GM23338 (cell line): Measurements from ENCODE around the gene CRKL. TPM values are rescaled to one million over a fixed set of nuclear protein-coding genes. Genes with fewer than 3 reads are reported as not detected.

Source experiments
- ATAC-seq: fragments of 200-7000 bp; cut with Tn5 transposase; 3 replicates; pipeline ENCODE4 v1.9.1; 2020
- DNase-seq: peaks from one replicate; pipeline ENCODE4 v3.0.0-alpha.2; 2015; ENCODE audit warnings: low spot score
- H2AFZ ChIP-seq: fragments of 200-600 bp; sonication (generic); 2 replicates; pipeline ENCODE4 v1.8.0; 2016; ENCODE audit warnings: antibody characterized with exemption, mild to moderate bottlenecking, moderate library complexity
- H3F3A ChIP-seq: fragments of 200-600 bp; sonication (generic); replicated peaks from 2 replicates; pipeline ENCODE4 v1.8.0; 2017; ENCODE audit warnings: antibody characterized with exemption, mixed run types, low read depth
- H3K27ac ChIP-seq: fragments of 200-600 bp; sonication (generic); 2 replicates; pipeline ENCODE4 v1.6.1; 2016; ENCODE audit warnings: low read depth
- H3K27me3 ChIP-seq: fragments of 200-600 bp; sonication (generic); 2 replicates; pipeline ENCODE4 v1.8.0; 2016; ENCODE audit warnings: mild to moderate bottlenecking, mixed run types, moderate library complexity; ENCODE audit not compliant: insufficient read depth
- H3K36me3 ChIP-seq: fragments of 200-600 bp; sonication (generic); 2 replicates; pipeline ENCODE4 v1.8.0; 2016; ENCODE audit warnings: mild to moderate bottlenecking; ENCODE audit not compliant: insufficient read depth
- H3K4me1 ChIP-seq: fragments of 200-600 bp; sonication (generic); 2 replicates; pipeline ENCODE4 v1.8.0; 2016; ENCODE audit warnings: mild to moderate bottlenecking, moderate library complexity; ENCODE audit not compliant: insufficient read depth
- H3K4me2 ChIP-seq: fragments of 200-600 bp; sonication (generic); 2 replicates; pipeline ENCODE4 v1.7.1; 2017; ENCODE audit warnings: mixed run types
- H3K4me3 ChIP-seq: fragments of 200-600 bp; sonication (generic); 2 replicates; pipeline ENCODE4 v1.6.1; 2016; ENCODE audit warnings: mixed run types
- H3K79me2 ChIP-seq: fragments of 200-600 bp; sonication (generic); replicated peaks from 2 replicates; pipeline ENCODE4 v1.8.0; 2017; ENCODE audit warnings: mild to moderate bottlenecking; ENCODE audit not compliant: insufficient read depth
- H3K9me2 ChIP-seq: fragments of 200-600 bp; sonication (generic); 2 replicates; pipeline ENCODE4 v1.8.0; 2017; ENCODE audit not compliant: insufficient read depth
- H4K20me1 ChIP-seq: fragments of 200-600 bp; sonication (generic); replicated peaks from 2 replicates; pipeline ENCODE4 v1.8.0; 2017; ENCODE audit warnings: mild to moderate bottlenecking; ENCODE audit not compliant: insufficient read depth
- H3K27ac Mint-ChIP-seq: 2 replicates; pipeline ENCODE4 v1.8.0; 2020; ENCODE audit warnings: inconsistent platforms, mild to moderate bottlenecking, moderate library complexity, mixed read lengths
- H3K27me3 Mint-ChIP-seq: 3 replicates; pipeline ENCODE4 v1.8.0; 2022; ENCODE audit warnings: low read depth, mild to moderate bottlenecking, moderate library complexity, mixed read lengths, inconsistent platforms; ENCODE audit not compliant: insufficient read depth, poor library complexity
- H3K36me3 Mint-ChIP-seq: 3 replicates; pipeline ENCODE4 v1.8.0; 2021; ENCODE audit warnings: low read depth, mild to moderate bottlenecking, inconsistent platforms, moderate library complexity, mixed read lengths
- H3K4me1 Mint-ChIP-seq: 3 replicates; pipeline ENCODE4 v1.8.0; 2020; ENCODE audit warnings: mild to moderate bottlenecking, inconsistent platforms, mixed read lengths
- H3K4me3 Mint-ChIP-seq: 3 replicates; pipeline ENCODE4 v1.8.0; 2021; ENCODE audit warnings: moderate library complexity, mild to moderate bottlenecking, inconsistent platforms, mixed read lengths
- H3K9me3 Mint-ChIP-seq: 3 replicates; pipeline ENCODE4 v1.8.0; 2020; ENCODE audit warnings: moderate library complexity, mild to moderate bottlenecking, inconsistent platforms, mixed read lengths
- CREB1 ChIP-seq: fragments of 250-450 bp; sonication (Bioruptor Pico); IDR thresholded peaks from 2 replicates; pipeline ENCODE4 v1.5.0; 2020; ENCODE audit warnings: low read depth, mild to moderate bottlenecking, moderate library complexity
- CTCF ChIP-seq, 2 experiments: fragments of 200-600 bp in 1 of 2; sonication (generic) in 1 of 2; conservative IDR thresholded peaks; 2 replicates each; pipeline versions ENCODE4 v1.5.1 to v1.6.1; 2016 to 2017; ENCODE audit warnings: antibody characterized with exemption in 2 of 2, low read depth in 2 of 2, mild to moderate bottlenecking in 2 of 2, moderate library complexity in 1 of 2
- EZH2 ChIP-seq: fragments of 200-600 bp; sonication (generic); IDR thresholded peaks from one replicate; pipeline ENCODE4 v1.8.0; 2017; ENCODE audit warnings: antibody characterized with exemption, mild to moderate bottlenecking, low read depth; ENCODE audit not compliant: unreplicated experiment
- EZH2phosphoT487 ChIP-seq: fragments of 200-600 bp; sonication (generic); IDR thresholded peaks from one replicate; pipeline ENCODE4 v1.8.1; 2018; ENCODE audit warnings: antibody characterized with exemption; ENCODE audit not compliant: unreplicated experiment
- JUNB ChIP-seq: IDR thresholded peaks from one replicate; pipeline ENCODE4 v1.6.1; 2016; ENCODE audit warnings: antibody characterized with exemption; ENCODE audit not compliant: unreplicated experiment
- NANOG ChIP-seq: IDR thresholded peaks from 2 replicates; pipeline ENCODE4 v1.6.1; 2016; ENCODE audit warnings: antibody characterized with exemption, borderline replicate concordance
- POLR2AphosphoS5 ChIP-seq: IDR thresholded peaks from 2 replicates; pipeline ENCODE4 v1.6.1; 2016; ENCODE audit warnings: antibody characterized with exemption, low read depth
- STAT1 ChIP-seq: IDR thresholded peaks from one replicate; pipeline ENCODE4 v1.6.1; 2016; ENCODE audit warnings: antibody characterized with exemption; ENCODE audit not compliant: unreplicated experiment
- ZNF114 ChIP-seq: fragments of 250-450 bp; sonication (Bioruptor Pico); IDR thresholded peaks from 2 replicates; pipeline ENCODE4 v1.5.0; 2020; ENCODE audit warnings: mild to moderate bottlenecking, moderate library complexity
- ZNF331 ChIP-seq: fragments of 250-450 bp; sonication (Bioruptor Pico); IDR thresholded peaks from 2 replicates; pipeline ENCODE4 v1.5.0; 2020; ENCODE audit warnings: low read depth, mild to moderate bottlenecking, moderate library complexity
- polyA plus RNA-seq: library from polyadenylated mRNA; unstranded; fragments of >200 nt; fragmentation: Nextera tagmentation; extraction: Ambion mirVana; gene quantifications from 2 replicates; pipeline ENCODE4 v1.2.1, GENCODE V29; 2016
- total RNA-seq: library from RNA; depleted of rRNA; stranded (reverse); fragments of >200 nt; shearing (Covaris generic); gene quantifications from 2 replicates; pipeline ENCODE4 v1.2.3, GENCODE V29; 2014
- TF ChIP-seq, protein P1 (sequence below): IDR thresholded peaks from one replicate; pipeline ENCODE4 v1.6.1; 2018; ENCODE audit warnings: antibody characterized with exemption; ENCODE audit not compliant: unreplicated experiment
- TF ChIP-seq, protein P2 (sequence below): fragments of 250-450 bp; sonication (Bioruptor Pico); IDR thresholded peaks from 2 replicates; pipeline ENCODE4 v1.5.0; 2020; ENCODE audit warnings: mild to moderate bottlenecking, moderate library complexity
- TF ChIP-seq, protein P3 (sequence below): IDR thresholded peaks from 2 replicates; pipeline ENCODE4 v1.6.1; 2016; ENCODE audit warnings: antibody characterized with exemption

Gene CRKL
- total and polyA plus RNA-seq, 2 experiments from 2014 or later, result 39.5 to 104 TPM

DNA sequence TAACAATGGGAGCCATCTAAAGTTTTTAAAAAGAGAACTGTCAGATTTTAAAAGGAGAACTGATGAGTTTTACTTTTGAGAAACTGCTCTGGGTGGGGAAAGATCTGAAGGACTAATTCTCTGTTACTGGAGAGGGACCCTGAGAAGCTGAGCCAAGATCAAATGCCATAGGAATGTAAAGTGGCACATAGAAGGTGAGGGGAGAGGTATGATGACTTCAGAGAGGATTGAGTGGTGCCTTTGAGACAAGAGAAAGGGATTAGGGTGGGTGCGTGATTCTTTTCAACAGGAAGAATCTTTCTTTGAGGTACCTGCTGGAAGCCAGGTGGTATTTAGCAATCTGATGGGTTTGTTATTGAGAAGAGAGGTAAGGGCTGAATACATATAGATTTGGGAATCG is 9.0 kb downstream of the CRKL start (continued):
- no peak for TF ChIP-seq CREB1 (CRISPR knock-in tag)
- TF ChIP-seq STAT1, result no peak

DNA sequence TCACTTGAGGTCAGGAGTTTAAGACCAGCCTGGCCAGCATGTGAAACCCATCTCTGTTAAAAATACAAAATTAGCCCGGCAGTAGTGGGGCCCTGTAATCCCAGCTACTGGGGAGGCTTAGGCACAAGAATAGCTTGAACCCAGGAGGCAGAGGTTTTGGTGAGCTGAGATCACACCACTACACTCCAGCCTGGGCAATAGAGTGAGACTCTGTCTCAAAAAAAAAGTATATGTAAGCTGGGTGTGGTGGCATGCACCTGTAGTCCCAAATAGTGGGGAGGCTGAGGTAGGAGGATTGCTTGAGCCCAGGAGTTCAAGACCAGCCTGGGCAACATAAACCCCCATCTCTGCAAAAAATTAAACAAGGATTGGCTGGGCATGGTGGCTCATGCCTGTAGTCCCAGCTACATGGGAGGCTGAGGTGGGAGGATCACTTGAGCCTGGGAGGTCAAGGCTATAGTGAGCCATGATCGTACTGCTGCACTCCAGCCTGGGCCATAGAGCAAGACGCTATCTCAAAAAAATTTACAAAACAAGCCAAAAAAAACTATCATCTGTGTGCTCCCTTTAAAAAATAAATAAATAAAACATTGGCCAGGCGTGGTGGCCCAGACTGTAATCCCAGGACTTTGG is 10.8 kb downstream of the CRKL start:
- Mint-ChIP-seq H3K4me3 (no peak overlapping the region), H3K27me3 (peaks cover 4% of the 10 kb centered on the region), H3K36me3 (peaks cover 22% of the 10 kb centered on the region), H3K27ac (no peak overlapping the region), H3K4me1 (peaks cover 24% of the 10 kb centered on the region), H3K9me3 (no peaks in the 10 kb centered on the region)
- no peak overlapping the region for H3K4me2 ChIP-seq
- ATAC-seq (no peak), DNase-seq (no peak)
- no peaks in the 10 kb centered on the region for H3K36me3 ChIP-seq
- H4K20me1 ChIP-seq, result peaks cover 97% of the 10 kb centered on the region
- no peak overlapping the region for H3K27ac ChIP-seq
- no peak overlapping the region for H3K4me3 ChIP-seq
- no peaks in the 10 kb centered on the region; the same call in 1 of the 2 replicates for H3F3A ChIP-seq
- TF ChIP-seq, protein P1, sequence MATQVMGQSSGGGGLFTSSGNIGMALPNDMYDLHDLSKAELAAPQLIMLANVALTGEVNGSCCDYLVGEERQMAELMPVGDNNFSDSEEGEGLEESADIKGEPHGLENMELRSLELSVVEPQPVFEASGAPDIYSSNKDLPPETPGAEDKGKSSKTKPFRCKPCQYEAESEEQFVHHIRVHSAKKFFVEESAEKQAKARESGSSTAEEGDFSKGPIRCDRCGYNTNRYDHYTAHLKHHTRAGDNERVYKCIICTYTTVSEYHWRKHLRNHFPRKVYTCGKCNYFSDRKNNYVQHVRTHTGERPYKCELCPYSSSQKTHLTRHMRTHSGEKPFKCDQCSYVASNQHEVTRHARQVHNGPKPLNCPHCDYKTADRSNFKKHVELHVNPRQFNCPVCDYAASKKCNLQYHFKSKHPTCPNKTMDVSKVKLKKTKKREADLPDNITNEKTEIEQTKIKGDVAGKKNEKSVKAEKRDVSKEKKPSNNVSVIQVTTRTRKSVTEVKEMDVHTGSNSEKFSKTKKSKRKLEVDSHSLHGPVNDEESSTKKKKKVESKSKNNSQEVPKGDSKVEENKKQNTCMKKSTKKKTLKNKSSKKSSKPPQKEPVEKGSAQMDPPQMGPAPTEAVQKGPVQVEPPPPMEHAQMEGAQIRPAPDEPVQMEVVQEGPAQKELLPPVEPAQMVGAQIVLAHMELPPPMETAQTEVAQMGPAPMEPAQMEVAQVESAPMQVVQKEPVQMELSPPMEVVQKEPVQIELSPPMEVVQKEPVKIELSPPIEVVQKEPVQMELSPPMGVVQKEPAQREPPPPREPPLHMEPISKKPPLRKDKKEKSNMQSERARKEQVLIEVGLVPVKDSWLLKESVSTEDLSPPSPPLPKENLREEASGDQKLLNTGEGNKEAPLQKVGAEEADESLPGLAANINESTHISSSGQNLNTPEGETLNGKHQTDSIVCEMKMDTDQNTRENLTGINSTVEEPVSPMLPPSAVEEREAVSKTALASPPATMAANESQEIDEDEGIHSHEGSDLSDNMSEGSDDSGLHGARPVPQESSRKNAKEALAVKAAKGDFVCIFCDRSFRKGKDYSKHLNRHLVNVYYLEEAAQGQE, result no peak
- TF ChIP-seq POLR2AphosphoS5, result no peak
- no peak for TF ChIP-seq CREB1 (CRISPR knock-in tag)
- no peak for TF ChIP-seq STAT1
- TF ChIP-seq EZH2, result no peak
- TF ChIP-seq, protein P2, sequence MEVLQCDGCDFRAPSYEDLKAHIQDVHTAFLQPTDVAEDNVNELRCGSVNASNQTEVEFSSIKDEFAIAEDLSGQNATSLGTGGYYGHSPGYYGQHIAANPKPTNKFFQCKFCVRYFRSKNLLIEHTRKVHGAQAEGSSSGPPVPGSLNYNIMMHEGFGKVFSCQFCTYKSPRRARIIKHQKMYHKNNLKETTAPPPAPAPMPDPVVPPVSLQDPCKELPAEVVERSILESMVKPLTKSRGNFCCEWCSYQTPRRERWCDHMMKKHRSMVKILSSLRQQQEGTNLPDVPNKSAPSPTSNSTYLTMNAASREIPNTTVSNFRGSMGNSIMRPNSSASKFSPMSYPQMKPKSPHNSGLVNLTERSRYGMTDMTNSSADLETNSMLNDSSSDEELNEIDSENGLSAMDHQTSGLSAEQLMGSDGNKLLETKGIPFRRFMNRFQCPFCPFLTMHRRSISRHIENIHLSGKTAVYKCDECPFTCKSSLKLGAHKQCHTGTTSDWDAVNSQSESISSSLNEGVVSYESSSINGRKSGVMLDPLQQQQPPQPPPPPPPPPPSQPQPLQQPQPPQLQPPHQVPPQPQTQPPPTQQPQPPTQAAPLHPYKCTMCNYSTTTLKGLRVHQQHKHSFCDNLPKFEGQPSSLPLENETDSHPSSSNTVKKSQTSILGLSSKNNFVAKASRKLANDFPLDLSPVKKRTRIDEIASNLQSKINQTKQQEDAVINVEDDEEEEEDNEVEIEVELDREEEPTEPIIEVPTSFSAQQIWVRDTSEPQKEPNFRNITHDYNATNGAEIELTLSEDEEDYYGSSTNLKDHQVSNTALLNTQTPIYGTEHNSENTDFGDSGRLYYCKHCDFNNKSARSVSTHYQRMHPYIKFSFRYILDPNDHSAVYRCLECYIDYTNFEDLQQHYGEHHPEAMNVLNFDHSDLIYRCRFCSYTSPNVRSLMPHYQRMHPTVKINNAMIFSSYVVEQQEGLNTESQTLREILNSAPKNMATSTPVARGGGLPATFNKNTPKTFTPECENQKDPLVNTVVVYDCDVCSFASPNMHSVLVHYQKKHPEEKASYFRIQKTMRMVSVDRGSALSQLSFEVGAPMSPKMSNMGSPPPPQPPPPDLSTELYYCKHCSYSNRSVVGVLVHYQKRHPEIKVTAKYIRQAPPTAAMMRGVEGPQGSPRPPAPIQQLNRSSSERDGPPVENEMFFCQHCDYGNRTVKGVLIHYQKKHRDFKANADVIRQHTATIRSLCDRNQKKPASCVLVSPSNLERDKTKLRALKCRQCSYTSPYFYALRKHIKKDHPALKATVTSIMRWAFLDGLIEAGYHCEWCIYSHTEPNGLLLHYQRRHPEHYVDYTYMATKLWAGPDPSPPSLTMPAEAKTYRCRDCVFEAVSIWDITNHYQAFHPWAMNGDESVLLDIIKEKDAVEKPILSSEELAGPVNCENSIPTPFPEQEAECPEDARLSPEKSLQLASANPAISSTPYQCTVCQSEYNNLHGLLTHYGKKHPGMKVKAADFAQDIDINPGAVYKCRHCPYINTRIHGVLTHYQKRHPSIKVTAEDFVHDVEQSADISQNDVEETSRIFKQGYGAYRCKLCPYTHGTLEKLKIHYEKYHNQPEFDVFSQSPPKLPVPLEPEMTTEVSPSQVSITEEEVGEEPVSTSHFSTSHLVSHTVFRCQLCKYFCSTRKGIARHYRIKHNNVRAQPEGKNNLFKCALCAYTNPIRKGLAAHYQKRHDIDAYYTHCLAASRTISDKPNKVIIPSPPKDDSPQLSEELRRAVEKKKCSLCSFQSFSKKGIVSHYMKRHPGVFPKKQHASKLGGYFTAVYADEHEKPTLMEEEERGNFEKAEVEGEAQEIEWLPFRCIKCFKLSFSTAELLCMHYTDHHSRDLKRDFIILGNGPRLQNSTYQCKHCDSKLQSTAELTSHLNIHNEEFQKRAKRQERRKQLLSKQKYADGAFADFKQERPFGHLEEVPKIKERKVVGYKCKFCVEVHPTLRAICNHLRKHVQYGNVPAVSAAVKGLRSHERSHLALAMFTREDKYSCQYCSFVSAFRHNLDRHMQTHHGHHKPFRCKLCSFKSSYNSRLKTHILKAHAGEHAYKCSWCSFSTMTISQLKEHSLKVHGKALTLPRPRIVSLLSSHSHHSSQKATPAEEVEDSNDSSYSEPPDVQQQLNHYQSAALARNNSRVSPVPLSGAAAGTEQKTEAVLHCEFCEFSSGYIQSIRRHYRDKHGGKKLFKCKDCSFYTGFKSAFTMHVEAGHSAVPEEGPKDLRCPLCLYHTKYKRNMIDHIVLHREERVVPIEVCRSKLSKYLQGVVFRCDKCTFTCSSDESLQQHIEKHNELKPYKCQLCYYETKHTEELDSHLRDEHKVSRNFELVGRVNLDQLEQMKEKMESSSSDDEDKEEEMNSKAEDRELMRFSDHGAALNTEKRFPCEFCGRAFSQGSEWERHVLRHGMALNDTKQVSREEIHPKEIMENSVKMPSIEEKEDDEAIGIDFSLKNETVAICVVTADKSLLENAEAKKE (CRISPR knock-in tag), result no peak
- TF ChIP-seq ZNF331 (CRISPR knock-in tag), result no peak
- no peak for TF ChIP-seq ZNF114 (CRISPR knock-in tag)
- no peak for TF ChIP-seq NANOG
- TF ChIP-seq CTCF (conservative IDR thresholded peaks at IDR 0.05; ENCODE audit: low read depth in 2 of 2), result no peak
- no peak for TF ChIP-seq JUNB
- TF ChIP-seq, protein P3, sequence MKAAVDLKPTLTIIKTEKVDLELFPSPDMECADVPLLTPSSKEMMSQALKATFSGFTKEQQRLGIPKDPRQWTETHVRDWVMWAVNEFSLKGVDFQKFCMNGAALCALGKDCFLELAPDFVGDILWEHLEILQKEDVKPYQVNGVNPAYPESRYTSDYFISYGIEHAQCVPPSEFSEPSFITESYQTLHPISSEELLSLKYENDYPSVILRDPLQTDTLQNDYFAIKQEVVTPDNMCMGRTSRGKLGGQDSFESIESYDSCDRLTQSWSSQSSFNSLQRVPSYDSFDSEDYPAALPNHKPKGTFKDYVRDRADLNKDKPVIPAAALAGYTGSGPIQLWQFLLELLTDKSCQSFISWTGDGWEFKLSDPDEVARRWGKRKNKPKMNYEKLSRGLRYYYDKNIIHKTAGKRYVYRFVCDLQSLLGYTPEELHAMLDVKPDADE, result no peak
- TF ChIP-seq EZH2phosphoT487, result no peak
- H3K9me2 ChIP-seq, result no peaks in the 10 kb centered on the region
- H3K79me2 ChIP-seq, result peaks cover 100% of the 10 kb centered on the region
- peaks cover 35% of the 10 kb centered on the region for H3K4me1 ChIP-seq
- H3K27me3 ChIP-seq, result no peaks in the 10 kb centered on the region
- no peak overlapping the region for H2AFZ ChIP-seq
